Measurements from ENCODE around the gene ALPL. TPM values are rescaled to one million over a fixed set of nuclear protein-coding genes. Genes with fewer than 3 reads are reported as not detected.
A peak's percentile ranks its signal among the peaks of the same experiment; 100 is the strongest.

Gene ALPL
- total and polyA plus RNA-seq, 9 of the 15 experiments (the other 6 are each of a cell fraction or from before 2014, with no cell fraction given) = 0.04 to 0.38 (median 0.18) TPM; not detected in 4

DNA sequence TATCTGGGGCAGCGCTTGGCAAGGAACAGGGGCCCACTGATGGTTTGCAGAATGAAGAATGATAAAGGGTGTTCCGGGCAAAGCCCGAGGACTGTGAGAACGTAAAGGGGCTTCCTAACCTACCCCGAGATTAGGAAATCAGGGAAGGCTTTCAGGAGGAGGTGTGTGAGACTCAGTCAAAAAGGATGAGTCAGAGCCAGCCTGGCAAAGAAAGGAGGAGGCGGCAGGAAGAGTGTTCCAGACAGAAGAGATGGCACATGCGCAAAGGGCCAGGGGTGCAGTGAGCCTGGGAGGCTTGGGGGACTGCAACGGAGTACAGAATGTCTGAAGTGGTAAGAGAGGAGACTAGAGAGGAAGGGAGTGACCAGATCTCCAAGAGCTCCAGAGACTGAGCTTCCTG is 89.7 kb downstream of the ALPL start (continued):
- no peak for TF ChIP-seq NR2C2 (CRISPR knock-in tag; IDR thresholded peaks at IDR 0.05)
- no peak for TF ChIP-seq NR2C2 (tag; IDR thresholded peaks at IDR 0.05)
- TF ChIP-seq ZNF311 (CRISPR knock-in tag; IDR thresholded peaks at IDR 0.05) = no peak
- no peak for TF ChIP-seq TAF7 (tag; IDR thresholded peaks at IDR 0.05)
- TF ChIP-seq ZC3H4 (CRISPR knock-in tag; IDR thresholded peaks at IDR 0.05; ENCODE audit: borderline replicate concordance) = no peak
- no peak for TF ChIP-seq TCF7 (IDR thresholded peaks at IDR 0.05; ENCODE audit: borderline replicate concordance)
- no peak for TF ChIP-seq ESRRB (CRISPR knock-in tag; IDR thresholded peaks at IDR 0.05; ENCODE audit: borderline replicate concordance)
- TF ChIP-seq KLF13 (tag; IDR thresholded peaks at IDR 0.05; ENCODE audit: borderline replicate concordance, low read depth) = no peak
- TF ChIP-seq ZNF165 (CRISPR knock-in tag; IDR thresholded peaks at IDR 0.05; ENCODE audit: borderline replicate concordance) = no peak
- TF ChIP-seq, protein P1, sequence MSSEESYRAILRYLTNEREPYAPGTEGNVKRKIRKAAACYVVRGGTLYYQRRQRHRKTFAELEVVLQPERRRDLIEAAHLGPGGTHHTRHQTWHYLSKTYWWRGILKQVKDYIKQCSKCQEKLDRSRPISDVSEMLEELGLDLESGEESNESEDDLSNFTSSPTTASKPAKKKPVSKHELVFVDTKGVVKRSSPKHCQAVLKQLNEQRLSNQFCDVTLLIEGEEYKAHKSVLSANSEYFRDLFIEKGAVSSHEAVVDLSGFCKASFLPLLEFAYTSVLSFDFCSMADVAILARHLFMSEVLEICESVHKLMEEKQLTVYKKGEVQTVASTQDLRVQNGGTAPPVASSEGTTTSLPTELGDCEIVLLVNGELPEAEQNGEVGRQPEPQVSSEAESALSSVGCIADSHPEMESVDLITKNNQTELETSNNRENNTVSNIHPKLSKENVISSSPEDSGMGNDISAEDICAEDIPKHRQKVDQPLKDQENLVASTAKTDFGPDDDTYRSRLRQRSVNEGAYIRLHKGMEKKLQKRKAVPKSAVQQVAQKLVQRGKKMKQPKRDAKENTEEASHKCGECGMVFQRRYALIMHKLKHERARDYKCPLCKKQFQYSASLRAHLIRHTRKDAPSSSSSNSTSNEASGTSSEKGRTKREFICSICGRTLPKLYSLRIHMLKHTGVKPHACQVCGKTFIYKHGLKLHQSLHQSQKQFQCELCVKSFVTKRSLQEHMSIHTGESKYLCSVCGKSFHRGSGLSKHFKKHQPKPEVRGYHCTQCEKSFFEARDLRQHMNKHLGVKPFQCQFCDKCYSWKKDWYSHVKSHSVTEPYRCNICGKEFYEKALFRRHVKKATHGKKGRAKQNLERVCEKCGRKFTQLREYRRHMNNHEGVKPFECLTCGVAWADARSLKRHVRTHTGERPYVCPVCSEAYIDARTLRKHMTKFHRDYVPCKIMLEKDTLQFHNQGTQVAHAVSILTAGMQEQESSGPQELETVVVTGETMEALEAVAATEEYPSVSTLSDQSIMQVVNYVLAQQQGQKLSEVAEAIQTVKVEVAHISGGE (CRISPR knock-in tag; IDR thresholded peaks at IDR 0.05) = no peak
- TF ChIP-seq ZNF184 (CRISPR knock-in tag; IDR thresholded peaks at IDR 0.05) = no peak
- TF ChIP-seq DIDO1 (tag; IDR thresholded peaks at IDR 0.05; ENCODE audit: low read depth) = no peak
- TF ChIP-seq, protein P2, sequence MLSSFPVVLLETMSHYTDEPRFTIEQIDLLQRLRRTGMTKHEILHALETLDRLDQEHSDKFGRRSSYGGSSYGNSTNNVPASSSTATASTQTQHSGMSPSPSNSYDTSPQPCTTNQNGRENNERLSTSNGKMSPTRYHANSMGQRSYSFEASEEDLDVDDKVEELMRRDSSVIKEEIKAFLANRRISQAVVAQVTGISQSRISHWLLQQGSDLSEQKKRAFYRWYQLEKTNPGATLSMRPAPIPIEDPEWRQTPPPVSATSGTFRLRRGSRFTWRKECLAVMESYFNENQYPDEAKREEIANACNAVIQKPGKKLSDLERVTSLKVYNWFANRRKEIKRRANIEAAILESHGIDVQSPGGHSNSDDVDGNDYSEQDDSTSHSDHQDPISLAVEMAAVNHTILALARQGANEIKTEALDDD (IDR thresholded peaks at IDR 0.05) = no peak
- TF ChIP-seq SMAD2 (IDR thresholded peaks at IDR 0.05; ENCODE audit: low read depth, low read length) = no peak
- TF ChIP-seq, protein P3, sequence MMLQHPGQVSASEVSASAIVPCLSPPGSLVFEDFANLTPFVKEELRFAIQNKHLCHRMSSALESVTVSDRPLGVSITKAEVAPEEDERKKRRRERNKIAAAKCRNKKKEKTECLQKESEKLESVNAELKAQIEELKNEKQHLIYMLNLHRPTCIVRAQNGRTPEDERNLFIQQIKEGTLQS (IDR thresholded peaks at IDR 0.05) = peak; percentile 58; the same call in 1 of the 2 replicates
- TF ChIP-seq, protein P3 (CRISPR knock-in tag; conservative IDR thresholded peaks at IDR 0.05) = no peak
- TF ChIP-seq SP1 (CRISPR knock-in tag; IDR thresholded peaks at IDR 0.05) = peak; percentile 30; the same call in 1 of the 2 replicates
- no peak for TF ChIP-seq CC2D1A (IDR thresholded peaks at IDR 0.05)
- TF ChIP-seq, protein P4, sequence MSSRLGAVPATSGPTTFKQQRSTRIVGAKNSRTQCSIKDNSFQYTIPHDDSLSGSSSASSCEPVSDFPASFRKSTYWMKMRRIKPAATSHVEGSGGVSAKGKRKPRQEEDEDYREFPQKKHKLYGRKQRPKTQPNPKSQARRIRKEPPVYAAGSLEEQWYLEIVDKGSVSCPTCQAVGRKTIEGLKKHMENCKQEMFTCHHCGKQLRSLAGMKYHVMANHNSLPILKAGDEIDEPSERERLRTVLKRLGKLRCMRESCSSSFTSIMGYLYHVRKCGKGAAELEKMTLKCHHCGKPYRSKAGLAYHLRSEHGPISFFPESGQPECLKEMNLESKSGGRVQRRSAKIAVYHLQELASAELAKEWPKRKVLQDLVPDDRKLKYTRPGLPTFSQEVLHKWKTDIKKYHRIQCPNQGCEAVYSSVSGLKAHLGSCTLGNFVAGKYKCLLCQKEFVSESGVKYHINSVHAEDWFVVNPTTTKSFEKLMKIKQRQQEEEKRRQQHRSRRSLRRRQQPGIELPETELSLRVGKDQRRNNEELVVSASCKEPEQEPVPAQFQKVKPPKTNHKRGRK (tag; IDR thresholded peaks at IDR 0.05) = no peak
- TF ChIP-seq SUPT5H (IDR thresholded peaks at IDR 0.05) = no peak
- TF ChIP-seq POLR2A (conservative IDR thresholded peaks at IDR 0.05) = no peak
- TF ChIP-seq, protein P5, sequence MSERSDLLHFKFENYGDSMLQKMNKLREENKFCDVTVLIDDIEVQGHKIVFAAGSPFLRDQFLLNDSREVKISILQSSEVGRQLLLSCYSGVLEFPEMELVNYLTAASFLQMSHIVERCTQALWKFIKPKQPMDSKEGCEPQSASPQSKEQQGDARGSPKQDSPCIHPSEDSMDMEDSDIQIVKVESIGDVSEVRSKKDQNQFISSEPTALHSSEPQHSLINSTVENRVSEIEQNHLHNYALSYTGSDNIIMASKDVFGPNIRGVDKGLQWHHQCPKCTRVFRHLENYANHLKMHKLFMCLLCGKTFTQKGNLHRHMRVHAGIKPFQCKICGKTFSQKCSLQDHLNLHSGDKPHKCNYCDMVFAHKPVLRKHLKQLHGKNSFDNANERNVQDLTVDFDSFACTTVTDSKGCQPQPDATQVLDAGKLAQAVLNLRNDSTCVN (CRISPR knock-in tag; IDR thresholded peaks at IDR 0.05) = no peak
- no peak for TF ChIP-seq ZNF239 (CRISPR knock-in tag; IDR thresholded peaks at IDR 0.05)
- no peak for TF ChIP-seq SLC30A9 (CRISPR knock-in tag; IDR thresholded peaks at IDR 0.05)
